Right hindlimb (tissue), 1 donor: Measurements from ENCODE around the gene NEB.

Experiments used
- DNase-seq: peaks from one replicate; pipeline ENCODE4 v3.0.0-alpha.2; 2018

The NEB gene, protein sequence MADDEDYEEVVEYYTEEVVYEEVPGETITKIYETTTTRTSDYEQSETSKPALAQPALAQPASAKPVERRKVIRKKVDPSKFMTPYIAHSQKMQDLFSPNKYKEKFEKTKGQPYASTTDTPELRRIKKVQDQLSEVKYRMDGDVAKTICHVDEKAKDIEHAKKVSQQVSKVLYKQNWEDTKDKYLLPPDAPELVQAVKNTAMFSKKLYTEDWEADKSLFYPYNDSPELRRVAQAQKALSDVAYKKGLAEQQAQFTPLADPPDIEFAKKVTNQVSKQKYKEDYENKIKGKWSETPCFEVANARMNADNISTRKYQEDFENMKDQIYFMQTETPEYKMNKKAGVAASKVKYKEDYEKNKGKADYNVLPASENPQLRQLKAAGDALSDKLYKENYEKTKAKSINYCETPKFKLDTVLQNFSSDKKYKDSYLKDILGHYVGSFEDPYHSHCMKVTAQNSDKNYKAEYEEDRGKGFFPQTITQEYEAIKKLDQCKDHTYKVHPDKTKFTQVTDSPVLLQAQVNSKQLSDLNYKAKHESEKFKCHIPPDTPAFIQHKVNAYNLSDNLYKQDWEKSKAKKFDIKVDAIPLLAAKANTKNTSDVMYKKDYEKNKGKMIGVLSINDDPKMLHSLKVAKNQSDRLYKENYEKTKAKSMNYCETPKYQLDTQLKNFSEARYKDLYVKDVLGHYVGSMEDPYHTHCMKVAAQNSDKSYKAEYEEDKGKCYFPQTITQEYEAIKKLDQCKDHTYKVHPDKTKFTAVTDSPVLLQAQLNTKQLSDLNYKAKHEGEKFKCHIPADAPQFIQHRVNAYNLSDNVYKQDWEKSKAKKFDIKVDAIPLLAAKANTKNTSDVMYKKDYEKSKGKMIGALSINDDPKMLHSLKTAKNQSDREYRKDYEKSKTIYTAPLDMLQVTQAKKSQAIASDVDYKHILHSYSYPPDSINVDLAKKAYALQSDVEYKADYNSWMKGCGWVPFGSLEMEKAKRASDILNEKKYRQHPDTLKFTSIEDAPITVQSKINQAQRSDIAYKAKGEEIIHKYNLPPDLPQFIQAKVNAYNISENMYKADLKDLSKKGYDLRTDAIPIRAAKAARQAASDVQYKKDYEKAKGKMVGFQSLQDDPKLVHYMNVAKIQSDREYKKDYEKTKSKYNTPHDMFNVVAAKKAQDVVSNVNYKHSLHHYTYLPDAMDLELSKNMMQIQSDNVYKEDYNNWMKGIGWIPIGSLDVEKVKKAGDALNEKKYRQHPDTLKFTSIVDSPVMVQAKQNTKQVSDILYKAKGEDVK (N-terminal part only)

GRCh38 chr2:151733771-151734672, at the start of gene NEB:
TSS of gene NEB (minus strand) at chr2:151734476. CDS start at chr2:151733156, 1,320 bp downstream.
- DNase-seq: peak; percentile 35

DNA sequence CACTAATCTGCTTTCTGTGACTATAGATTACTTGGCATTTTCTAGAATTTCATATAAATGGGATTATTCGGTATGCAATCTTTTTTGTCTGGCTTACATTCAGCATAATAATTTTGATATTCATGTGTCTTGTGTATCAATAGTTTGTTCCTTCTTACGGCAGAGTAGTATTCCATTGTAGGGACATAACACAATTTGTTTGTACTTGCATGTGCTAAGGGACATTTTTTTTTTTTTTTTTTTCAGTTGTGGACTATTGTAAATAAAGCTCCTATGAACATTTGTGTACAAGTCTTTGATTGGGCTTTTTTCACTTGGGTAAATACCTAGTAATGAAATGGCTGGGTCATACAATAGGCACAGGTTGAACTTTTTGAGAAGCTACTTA, 48.9 kb upstream of the NEB start:
- DNase-seq: no peak

- DNase-seq: no peak
Observed at GRCh38 chr2:151782378-151783132, 48.3 kb upstream of the NEB start.

DNA sequence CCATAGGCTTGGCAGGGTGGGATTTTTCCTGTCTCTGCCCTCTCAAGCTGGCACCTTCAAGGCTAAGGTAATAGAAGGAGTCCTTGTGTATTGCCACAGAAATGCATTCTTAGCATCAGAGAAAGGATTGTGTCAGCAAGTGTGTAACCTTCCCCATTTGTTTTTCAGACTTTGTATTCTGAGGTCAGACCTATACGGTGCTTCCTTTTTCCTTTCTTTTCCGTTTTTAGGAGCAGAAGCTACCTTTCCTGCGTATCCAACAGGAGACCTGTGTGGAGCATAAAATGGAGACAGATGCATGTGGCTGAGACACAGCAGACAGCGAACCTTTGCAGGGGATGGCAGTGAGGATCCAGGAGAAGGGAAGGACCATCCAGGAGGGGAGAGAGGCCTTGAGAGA, 47.4 kb upstream of the NEB start:
- DNase-seq: no peak

GRCh38 chr2:151780938-151781337, 46.7 kb upstream of the NEB start:
- DNase-seq: no peak

- no peak for DNase-seq
Observed at GRCh38 chr2:151777935-151778334, 43.7 kb upstream of the NEB start.

DNA sequence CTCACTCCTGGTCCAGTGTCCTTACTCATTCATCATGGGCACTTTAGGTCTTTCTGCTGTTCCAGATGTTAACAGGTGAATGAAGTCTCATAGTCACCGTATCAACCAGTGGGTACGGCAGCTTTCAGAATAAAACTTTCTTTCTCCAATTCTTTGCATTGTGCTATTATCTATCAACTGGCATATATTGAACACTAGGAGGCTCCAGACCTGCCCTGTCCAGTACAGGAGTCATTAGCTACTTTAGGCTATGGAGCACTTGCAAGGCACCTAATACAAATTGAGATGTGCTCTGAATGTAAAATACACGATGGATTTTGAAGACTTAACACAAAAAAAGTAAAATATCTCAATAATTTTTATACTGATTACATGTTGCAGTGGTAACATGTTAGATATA, 43.2 kb upstream of the NEB start:
- DNase-seq: no peak

GRCh38 chr2:151776367-151776766, 42.1 kb upstream of the NEB start:
- no peak for DNase-seq

DNA sequence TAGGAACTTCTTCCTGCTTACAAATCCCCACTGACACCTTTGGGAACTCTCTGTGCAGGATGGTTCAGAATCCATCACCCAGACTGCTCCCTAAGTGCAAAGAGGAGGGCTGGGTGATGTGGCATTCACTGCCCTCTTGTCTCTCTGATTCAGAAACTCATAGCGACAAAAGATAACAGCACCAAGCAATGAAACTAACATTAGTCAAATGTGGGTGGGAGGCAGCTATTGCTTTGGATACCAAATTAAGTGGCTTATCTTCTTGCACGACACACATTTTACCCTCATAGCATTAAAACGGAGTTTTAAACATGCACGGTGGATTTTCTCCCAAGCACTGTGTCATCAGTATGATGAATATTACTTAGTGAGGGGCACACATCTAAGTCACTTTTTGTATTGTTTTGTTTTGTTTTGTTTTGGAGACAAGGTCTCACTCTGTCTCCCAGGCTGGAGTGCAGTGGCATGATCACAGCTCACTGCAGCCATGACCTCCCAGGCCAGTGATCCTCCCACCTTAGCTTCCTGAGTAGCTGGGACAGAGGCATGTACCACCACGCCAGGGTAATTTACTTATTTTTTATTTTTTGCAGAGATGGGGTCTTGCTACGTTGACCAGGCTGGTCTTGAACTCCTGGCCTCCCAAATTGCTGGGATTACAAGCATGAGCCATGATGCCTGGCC, 40.9 kb upstream of the NEB start:
- no peak for DNase-seq

DNA sequence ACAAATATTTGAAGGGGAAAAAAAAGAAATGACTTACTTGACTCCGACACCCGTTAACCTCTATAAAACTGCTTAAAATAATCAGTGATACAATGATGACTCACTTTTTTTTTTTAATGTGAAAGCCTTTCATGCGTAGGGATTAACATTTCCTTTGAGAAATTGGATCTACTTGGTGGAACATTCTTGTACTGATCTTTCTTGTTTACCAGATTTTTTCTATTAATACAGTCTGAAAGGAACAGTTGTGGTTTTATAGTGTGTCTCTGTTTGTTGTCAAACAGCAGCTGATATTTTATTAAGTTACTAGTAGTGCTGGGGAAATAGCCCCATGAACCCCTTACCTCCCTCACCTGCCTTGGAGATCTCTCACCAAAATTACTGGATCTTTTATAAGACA, 40.2 kb upstream of the NEB start:
- DNase-seq: no peak

DNA sequence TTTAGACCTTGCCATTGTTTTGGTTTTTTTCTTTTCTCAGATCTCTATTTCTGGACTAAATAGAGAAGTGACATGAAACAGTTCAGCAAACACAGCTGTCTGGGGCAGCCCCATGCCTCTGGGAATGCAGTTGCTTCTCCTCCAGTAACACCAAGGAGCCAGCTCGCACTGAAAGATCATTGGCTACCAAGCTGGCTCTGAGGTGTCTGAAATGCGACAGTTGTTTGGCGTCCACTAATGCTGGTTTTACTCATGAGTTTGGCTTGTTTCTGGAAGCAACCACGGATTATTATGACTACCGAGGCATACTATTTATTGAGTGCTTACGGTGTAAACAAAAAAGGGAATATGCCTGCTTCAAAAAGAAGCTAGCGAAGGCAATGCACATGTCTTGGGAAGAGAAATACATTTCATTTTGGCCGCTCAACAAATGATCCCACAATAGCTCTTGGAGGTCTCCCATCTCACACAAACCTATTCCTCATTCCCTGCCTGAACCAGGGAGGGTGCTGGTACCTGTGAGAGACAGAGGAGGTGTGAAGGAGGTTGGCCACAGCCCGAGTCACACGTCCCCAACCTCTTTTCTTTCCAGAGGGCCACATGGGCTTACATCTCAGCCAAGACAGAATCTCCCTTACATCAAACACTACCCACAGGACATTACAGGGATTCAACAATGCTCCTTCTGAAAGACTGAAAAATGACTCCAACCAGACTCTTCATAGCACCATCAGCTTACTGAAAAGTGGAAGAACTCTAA, 37.5 kb upstream of the NEB start:
- peak; percentile 31 for DNase-seq

DNA sequence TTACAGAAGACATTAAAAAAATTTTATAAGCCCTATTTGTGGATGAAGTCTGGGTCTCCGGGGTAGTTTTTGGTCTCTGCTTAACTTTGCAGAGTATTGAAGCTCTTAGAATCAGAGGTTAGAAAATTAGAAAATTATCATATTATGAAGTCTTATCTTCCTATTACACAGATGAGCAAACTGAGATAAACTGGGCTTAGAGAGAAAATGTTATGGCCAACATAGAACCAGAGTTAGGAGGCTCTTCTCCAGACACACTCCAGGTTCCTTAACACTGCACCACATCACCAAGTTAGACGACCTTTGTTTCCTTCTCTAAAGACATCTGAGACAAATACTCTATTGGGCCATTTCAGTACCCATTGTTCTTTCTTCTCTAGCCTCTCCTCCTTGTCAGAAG, 36.7 kb upstream of the NEB start:
- DNase-seq: no peak

DNA sequence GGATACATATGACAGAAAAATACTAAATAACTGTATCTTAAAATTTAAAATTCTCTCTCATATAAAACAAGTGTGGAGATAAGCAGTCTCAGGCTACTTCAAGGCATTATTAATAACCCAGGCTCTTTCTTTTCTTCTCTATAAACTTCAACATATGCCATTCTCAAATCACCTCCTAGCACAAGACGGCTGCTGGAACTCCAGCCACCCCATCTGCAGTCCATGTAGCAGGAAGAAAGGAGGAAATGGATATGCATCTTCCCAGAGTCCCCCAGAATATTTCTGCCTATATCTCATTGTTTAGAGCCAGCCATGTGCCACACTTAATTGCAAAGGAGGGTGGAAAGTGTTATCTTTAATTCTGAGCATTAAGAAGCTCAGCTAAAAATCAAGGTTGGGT, 35.3 kb upstream of the NEB start:
- DNase-seq: no peak

DNA sequence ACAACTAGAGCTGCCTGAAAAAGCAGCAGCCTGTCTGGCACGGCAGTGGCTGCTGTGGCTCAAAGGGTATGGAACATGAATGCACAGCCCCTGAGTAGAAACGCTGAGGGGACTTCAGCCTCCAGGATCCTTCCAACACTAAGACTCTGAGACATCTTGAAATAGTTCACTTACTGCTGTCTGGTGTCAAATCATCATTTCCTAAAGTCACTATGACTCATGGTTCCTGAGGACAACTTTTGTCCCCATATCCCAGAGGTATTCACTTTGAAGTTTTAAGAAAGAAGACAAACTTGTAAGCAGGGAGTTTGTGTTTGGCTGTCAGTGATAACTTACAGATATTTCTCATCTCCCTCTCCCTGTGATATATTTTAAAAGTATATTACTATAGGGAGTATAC, 33.3 kb upstream of the NEB start:
- no peak for DNase-seq

DNA sequence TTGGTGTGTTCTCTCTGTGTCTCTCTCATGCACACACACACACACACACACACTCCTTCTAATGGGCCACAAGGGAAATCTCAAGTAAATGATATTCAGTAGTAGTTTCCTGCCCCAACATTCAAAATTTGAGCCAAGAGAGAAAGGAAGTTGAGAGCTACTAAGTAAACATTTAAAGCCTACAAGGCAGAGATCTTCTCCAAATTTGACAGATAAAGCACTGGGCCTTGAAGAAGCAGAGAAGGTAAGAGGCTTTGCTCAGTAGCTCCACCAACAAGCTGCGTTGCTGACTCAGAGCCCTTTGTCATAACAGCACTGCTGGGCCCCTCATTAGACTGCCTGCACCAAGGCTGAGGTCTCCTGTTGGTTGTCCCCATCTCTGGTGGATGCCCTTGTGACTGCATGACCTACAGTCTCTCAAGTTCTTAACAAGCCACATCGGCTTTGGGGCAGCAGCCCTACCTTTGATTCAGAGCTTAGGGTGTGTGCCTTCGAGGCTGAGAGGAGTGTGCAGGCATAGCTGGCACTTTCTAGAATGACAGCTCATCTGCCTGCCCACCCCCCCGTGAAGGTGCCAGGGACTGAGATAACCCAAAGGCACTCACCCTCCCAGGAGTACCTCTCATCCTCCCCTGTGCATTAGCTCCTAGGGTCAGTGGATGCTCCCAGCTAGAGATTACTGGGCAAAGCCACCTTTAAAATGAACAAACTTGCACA, 32.3 kb upstream of the NEB start:
- DNase-seq: no peak

DNA sequence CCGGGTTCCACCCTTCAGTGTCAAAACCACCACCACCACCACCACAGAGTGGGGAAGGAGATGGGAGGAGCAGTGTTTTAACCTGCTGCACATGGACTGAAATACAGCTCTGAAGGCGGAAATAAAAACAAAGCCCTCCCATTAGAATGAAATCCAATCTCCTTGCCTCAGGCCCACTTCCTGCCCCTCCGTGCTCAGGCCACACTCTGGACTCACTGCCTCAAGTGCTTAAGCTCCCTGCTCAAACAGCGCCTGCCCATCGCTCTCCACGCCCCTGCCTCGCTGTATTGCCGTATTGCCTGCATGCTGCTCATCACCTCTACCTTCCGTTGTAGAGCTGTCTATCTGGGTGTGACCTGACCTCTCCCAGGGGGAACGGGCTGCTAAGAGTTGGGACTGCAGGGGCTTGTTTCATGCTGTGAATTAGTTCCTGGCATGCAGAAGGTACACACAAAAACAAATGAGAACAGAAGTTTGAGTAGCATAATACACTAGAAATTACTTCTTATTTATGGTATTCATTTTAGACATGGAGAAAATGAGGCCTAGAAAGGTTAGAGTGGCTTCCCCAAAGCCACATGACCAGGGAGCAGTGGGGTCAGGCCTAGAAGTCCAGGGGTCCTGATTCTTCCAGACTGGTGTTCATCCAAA, 31.6 kb upstream of the NEB start:
- peak; percentile 26 for DNase-seq

DNA sequence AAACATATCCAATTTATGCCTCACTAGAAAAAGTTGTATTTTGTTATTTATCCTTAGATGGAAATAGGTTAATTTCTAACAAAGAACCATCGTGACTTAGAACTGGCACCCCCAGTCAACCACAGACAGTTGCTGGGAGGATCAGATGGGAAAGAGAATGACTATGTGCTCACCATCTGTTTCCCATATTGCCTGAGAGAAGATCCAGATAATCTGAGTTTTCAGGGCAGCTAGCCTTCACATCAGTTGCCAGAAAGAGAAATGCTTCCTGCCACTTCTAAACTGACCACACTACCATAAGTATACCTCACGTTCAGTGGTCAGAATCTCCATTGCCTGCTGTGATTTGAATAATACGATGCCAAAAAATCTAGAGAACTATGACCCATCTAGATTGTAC, 28.4 kb upstream of the NEB start:
- no peak for DNase-seq

- DNase-seq: no peak
Observed at GRCh38 chr2:151761687-151762086, 27.4 kb upstream of the NEB start.

DNA sequence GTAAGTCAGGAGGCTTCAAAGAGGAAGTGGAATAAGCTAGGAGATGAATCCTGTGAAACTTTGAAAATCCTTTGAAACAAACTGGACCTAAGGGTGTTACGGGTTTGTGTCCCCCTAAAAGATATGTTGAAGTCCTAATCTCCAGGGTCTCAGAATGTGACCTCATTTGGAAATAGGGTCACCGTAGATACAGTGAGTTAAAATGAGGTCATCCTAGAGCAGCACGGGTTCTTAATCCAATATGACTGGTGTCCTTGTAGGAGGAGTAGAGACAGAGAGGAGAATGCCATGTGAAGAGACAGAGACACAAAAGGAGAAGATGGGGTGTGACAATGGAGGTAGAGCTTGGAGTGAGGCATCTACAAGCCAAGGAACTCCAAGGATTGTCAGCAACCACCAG, 26.9 kb upstream of the NEB start:
- no peak for DNase-seq
